ENCODE results near the gene CD40LG.

Gene CD40LG

GRCh38 chrX:136629084-136629750 lies 18.7 kb upstream of the CD40LG start:
- in situ Hi-C loops (cut with MboI; ENCODE audit: low sequenced_read_pairs) = no loop called here
- Histone ChIP-seq H3K4me3 (no peak overlapping the region), H3K27me3 (ENCODE audit: low read depth) (peaks cover 7% of the 10 kb centered on the region; the same call in 1 of the 2 replicates), H3K4me1 (no peaks in the 10 kb centered on the region), H3K9me3 (no peaks in the 10 kb centered on the region), H3K36me3 (replicated peaks) (no peaks in the 10 kb centered on the region)
- no peak for DNase-seq (ENCODE audit: low spot score in 2 of 2)

- Histone ChIP-seq H3K36me3 (replicated peaks) (no peaks in the 10 kb centered on the region), H3K27me3 (ENCODE audit: low read depth) (peaks cover 7% of the 10 kb centered on the region; the same call in 1 of the 2 replicates), H3K4me3 (no peak overlapping the region), H3K4me1 (no peaks in the 10 kb centered on the region; the same call in 1 of the 2 replicates), H3K9me3 (no peaks in the 10 kb centered on the region)
- DNase-seq (ENCODE audit: low spot score in 2 of 2) = no peak
- in situ Hi-C loops (cut with MboI; ENCODE audit: low sequenced_read_pairs) = no loop called here
Observed at GRCh38 chrX:136630881-136631280, 17.1 kb upstream of the CD40LG start.

- Histone ChIP-seq H3K4me3 (no peak overlapping the region), H3K27me3 (ENCODE audit: low read depth) (peaks cover 3% of the 10 kb centered on the region; the same call in 1 of the 2 replicates), H3K4me1 (no peaks in the 10 kb centered on the region; the same call in 1 of the 2 replicates), H3K36me3 (replicated peaks) (no peaks in the 10 kb centered on the region), H3K9me3 (no peaks in the 10 kb centered on the region)
- no peak for DNase-seq (ENCODE audit: low spot score in 2 of 2)
- in situ Hi-C loops (cut with MboI; ENCODE audit: low sequenced_read_pairs) = no loop called here
Observed at GRCh38 chrX:136635235-136635634, 12.7 kb upstream of the CD40LG start.

GRCh38 chrX:136636121-136636520 lies 11.8 kb upstream of the CD40LG start:
- peak; percentile 26 to 67 for DNase-seq (ENCODE audit: low spot score in 2 of 2)
- H3K9me3 ChIP-seq = no peaks in the 10 kb centered on the region
- H3K27me3 ChIP-seq (ENCODE audit: low read depth) = peaks cover 3% of the 10 kb centered on the region; the same call in 1 of the 2 replicates
- H3K36me3 ChIP-seq (replicated peaks) = no peaks in the 10 kb centered on the region
- in situ Hi-C loops (cut with MboI; ENCODE audit: low sequenced_read_pairs) = no loop called here
- no peak overlapping the region for H3K4me3 ChIP-seq
- H3K4me1 ChIP-seq = no peaks in the 10 kb centered on the region; the same call in 1 of the 2 replicates

GRCh38 chrX:136639506-136640176 lies 8.3 kb upstream of the CD40LG start:
- H3K4me1 ChIP-seq = no peaks in the 10 kb centered on the region; the same call in 1 of the 2 replicates
- no peaks in the 10 kb centered on the region for H3K36me3 ChIP-seq (replicated peaks)
- H3K4me3 ChIP-seq = no peak overlapping the region
- no peaks in the 10 kb centered on the region; the same call in 1 of the 2 replicates for H3K27me3 ChIP-seq (ENCODE audit: low read depth)
- in situ Hi-C loops (cut with MboI; ENCODE audit: low sequenced_read_pairs) = no loop called here
- no peaks in the 10 kb centered on the region for H3K9me3 ChIP-seq
- DNase-seq (ENCODE audit: low spot score in 2 of 2) = no peak

GRCh38 chrX:136643243-136643642 lies 4.7 kb upstream of the CD40LG start:
- H3K36me3 ChIP-seq (replicated peaks) = no peaks in the 10 kb centered on the region
- no peak overlapping the region for H3K4me3 ChIP-seq
- no peaks in the 10 kb centered on the region; the same call in 1 of the 2 replicates for H3K27me3 ChIP-seq (ENCODE audit: low read depth)
- in situ Hi-C loops (cut with MboI; ENCODE audit: low sequenced_read_pairs) = no loop called here
- no peak for DNase-seq (ENCODE audit: low spot score in 2 of 2)
- H3K4me1 ChIP-seq = no peaks in the 10 kb centered on the region
- no peaks in the 10 kb centered on the region for H3K9me3 ChIP-seq

- no peaks in the 10 kb centered on the region for H3K36me3 ChIP-seq (replicated peaks)
- no peaks in the 10 kb centered on the region for H3K4me1 ChIP-seq
- no peak overlapping the region for H3K4me3 ChIP-seq
- H3K27me3 ChIP-seq (ENCODE audit: low read depth) = no peaks in the 10 kb centered on the region; the same call in 1 of the 2 replicates
- no peaks in the 10 kb centered on the region for H3K9me3 ChIP-seq
- in situ Hi-C loops (cut with MboI; ENCODE audit: low sequenced_read_pairs) = no loop called here
- DNase-seq (ENCODE audit: low spot score in 2 of 2) = no peak
Observed at GRCh38 chrX:136646602-136647239, 1.2 kb upstream of the CD40LG start.

GRCh38 chrX:136650811-136651210 lies 2.9 kb downstream of the CD40LG start:
- Histone ChIP-seq H3K4me1 (no peaks in the 10 kb centered on the region), H3K9me3 (no peaks in the 10 kb centered on the region), H3K4me3 (no peak overlapping the region), H3K27me3 (ENCODE audit: low read depth) (no peaks in the 10 kb centered on the region), H3K36me3 (replicated peaks) (no peaks in the 10 kb centered on the region)
- in situ Hi-C loops (cut with MboI; ENCODE audit: low sequenced_read_pairs) = no loop called here
- DNase-seq (ENCODE audit: low spot score in 2 of 2) = no peak

- Histone ChIP-seq H3K36me3 (replicated peaks) (no peaks in the 10 kb centered on the region), H3K27me3 (ENCODE audit: low read depth) (no peaks in the 10 kb centered on the region), H3K4me3 (no peak overlapping the region), H3K4me1 (0 out of 2 replicates have a peak, but pooled peaks cover 3% of the 10 kb centered on the region), H3K9me3 (no peaks in the 10 kb centered on the region)
- no peak for DNase-seq (ENCODE audit: low spot score in 2 of 2)
- in situ Hi-C loops (cut with MboI; ENCODE audit: low sequenced_read_pairs) = no loop called here
Observed at GRCh38 chrX:136652822-136653723, 5.1 kb downstream of the CD40LG start.

- in situ Hi-C loops (cut with MboI; ENCODE audit: low sequenced_read_pairs) = no loop called here
- Histone ChIP-seq H3K27me3 (ENCODE audit: low read depth) (no peaks in the 10 kb centered on the region), H3K4me1 (0 out of 2 replicates have a peak, but pooled peaks cover 3% of the 10 kb centered on the region), H3K36me3 (replicated peaks) (no peaks in the 10 kb centered on the region), H3K4me3 (no peak overlapping the region), H3K9me3 (no peaks in the 10 kb centered on the region)
- DNase-seq (ENCODE audit: low spot score in 2 of 2) = peak in 1 of 2 experiments; percentile 30
Observed at GRCh38 chrX:136656361-136656964, 8.5 kb downstream of the CD40LG start.

GRCh38 chrX:136658151-136658550 lies 10.2 kb downstream of the CD40LG start:
- H3K9me3 ChIP-seq = no peaks in the 10 kb centered on the region
- H3K36me3 ChIP-seq (replicated peaks) = no peaks in the 10 kb centered on the region
- no peak overlapping the region for H3K4me3 ChIP-seq
- H3K4me1 ChIP-seq = 0 out of 2 replicates have a peak, but pooled peaks cover 3% of the 10 kb centered on the region
- in situ Hi-C loops (cut with MboI; ENCODE audit: low sequenced_read_pairs) = no loop called here
- no peaks in the 10 kb centered on the region for H3K27me3 ChIP-seq (ENCODE audit: low read depth)
- DNase-seq (ENCODE audit: low spot score in 2 of 2) = no peak

GRCh38 chrX:136659174-136659573 lies 11.2 kb downstream of the CD40LG start:
- no peak for DNase-seq (ENCODE audit: low spot score in 2 of 2)
- in situ Hi-C loops (cut with MboI; ENCODE audit: low sequenced_read_pairs) = no loop called here
- no peaks in the 10 kb centered on the region for H3K36me3 ChIP-seq (replicated peaks)

GRCh38 chrX:136660896-136661295 lies 12.9 kb downstream of the CD40LG start:
- in situ Hi-C loops (cut with MboI; ENCODE audit: low sequenced_read_pairs) = no loop called here
- peaks cover 5% of the 10 kb centered on the region; the same call in 1 of the 2 replicates for H3K9me3 ChIP-seq

More at GRCh38 chrX:136659174-136659573, 11.2 kb downstream of the CD40LG start:
- Histone ChIP-seq H3K4me3 (no peak overlapping the region), H3K27me3 (ENCODE audit: low read depth) (no peaks in the 10 kb centered on the region), H3K9me3 (no peaks in the 10 kb centered on the region), H3K4me1 (0 out of 2 replicates have a peak, but pooled peaks cover 3% of the 10 kb centered on the region)

More at GRCh38 chrX:136660896-136661295, 12.9 kb downstream of the CD40LG start:
- Histone ChIP-seq H3K4me3 (no peak overlapping the region), H3K36me3 (replicated peaks) (no peaks in the 10 kb centered on the region), H3K4me1 (0 out of 2 replicates have a peak, but pooled peaks cover 3% of the 10 kb centered on the region), H3K27me3 (ENCODE audit: low read depth) (no peaks in the 10 kb centered on the region)
- no peak for DNase-seq (ENCODE audit: low spot score in 2 of 2)
